ENCODE results near the gene SYNE2. TPM values are rescaled to one million over a fixed set of nuclear protein-coding genes. Genes with fewer than 3 reads are reported as not detected.
"Not testable (repeated sequence)": the region's sequence is repeated elsewhere in the genome, so short reads cannot be mapped to it uniquely, and the experiment has no call there.

Gene SYNE2
- total RNA-seq, 1 donor from 2014 or later: 518 TPM

DNA sequence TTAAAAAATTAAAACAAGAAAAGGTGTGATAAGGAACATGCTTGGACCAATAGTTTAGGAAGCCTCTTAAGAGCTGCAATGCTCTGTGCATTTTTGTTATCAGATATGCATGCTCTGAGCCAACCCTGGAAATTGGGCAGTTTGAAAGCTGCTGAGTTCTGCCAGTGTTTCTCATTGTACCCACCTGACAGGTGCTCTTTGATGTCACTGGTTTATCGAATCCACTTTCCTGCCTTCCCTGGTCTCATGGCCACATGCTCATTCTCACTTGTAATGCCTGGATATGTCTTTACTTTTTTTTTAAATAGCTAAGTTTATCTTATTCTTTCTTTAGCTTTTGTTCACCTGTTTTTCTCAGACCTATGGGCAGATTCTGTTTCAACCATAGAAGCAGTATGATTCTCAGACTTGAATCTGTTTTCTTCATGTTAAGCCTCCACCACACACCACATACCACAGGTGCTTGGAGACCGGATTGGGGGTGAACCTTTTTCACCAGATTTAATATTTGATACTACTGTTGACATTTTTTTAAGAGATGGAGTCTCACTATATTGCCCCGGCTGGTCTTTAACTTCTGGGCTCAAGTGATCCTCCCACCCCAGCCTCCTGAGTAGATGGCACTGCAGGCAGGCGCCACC is 350.7 kb downstream of the SYNE2 start:
- peaks cover 0 to 13% of the 10 kb centered on the region in 2 donors for H3K36me3 ChIP-seq
- H3K27ac ChIP-seq: no peak overlapping the region
- TF ChIP-seq, protein P1, sequence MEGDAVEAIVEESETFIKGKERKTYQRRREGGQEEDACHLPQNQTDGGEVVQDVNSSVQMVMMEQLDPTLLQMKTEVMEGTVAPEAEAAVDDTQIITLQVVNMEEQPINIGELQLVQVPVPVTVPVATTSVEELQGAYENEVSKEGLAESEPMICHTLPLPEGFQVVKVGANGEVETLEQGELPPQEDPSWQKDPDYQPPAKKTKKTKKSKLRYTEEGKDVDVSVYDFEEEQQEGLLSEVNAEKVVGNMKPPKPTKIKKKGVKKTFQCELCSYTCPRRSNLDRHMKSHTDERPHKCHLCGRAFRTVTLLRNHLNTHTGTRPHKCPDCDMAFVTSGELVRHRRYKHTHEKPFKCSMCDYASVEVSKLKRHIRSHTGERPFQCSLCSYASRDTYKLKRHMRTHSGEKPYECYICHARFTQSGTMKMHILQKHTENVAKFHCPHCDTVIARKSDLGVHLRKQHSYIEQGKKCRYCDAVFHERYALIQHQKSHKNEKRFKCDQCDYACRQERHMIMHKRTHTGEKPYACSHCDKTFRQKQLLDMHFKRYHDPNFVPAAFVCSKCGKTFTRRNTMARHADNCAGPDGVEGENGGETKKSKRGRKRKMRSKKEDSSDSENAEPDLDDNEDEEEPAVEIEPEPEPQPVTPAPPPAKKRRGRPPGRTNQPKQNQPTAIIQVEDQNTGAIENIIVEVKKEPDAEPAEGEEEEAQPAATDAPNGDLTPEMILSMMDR (IDR thresholded peaks at IDR 0.05): no peak
- no peaks in the 10 kb centered on the region for H3K27me3 ChIP-seq
- H3K4me3 ChIP-seq: no peak overlapping the region
- intact Hi-C loops (cut with DNase I): no loop called here
- H3K9me3 ChIP-seq: no peaks in the 10 kb centered on the region
- no peak for DNase-seq (ENCODE audit: low spot score in 2 of 2)
- no peaks in the 10 kb centered on the region for H3K4me1 ChIP-seq

DNA sequence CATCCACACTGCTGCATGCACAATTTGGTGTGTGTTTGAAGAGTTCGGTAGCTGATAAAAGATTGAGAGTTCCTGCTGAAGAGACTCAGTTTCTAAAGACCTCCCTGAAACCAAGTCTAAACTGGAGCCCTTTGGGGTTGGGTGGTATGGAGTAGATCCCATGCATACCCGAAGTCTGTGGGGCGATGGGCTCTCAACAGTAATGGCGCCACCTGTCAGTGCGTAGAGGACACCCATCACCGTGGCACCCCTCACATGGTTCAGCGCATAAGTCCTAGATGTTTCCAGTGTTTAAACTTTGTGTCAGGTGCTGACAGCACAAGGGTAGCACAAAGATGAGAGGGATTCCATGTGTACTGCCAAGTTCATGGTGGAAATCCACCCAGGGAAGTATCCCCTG is 355.5 kb downstream of the SYNE2 start:
- Histone ChIP-seq H3K9me3 (no peaks in the 10 kb centered on the region), H3K27me3 (no peaks in the 10 kb centered on the region), H3K4me3 (no peak overlapping the region), H3K27ac (no peak overlapping the region), H3K36me3 (peaks cover 36 to 58% of the 10 kb centered on the region in 2 donors), H3K4me1 (no peaks in the 10 kb centered on the region)
- DNase-seq (ENCODE audit: low spot score in 2 of 2): peak in 1 of 2 donors; percentile 19
- intact Hi-C loops (cut with DNase I): no loop called here
- TF ChIP-seq, protein P1 (IDR thresholded peaks at IDR 0.05): no peak

DNA sequence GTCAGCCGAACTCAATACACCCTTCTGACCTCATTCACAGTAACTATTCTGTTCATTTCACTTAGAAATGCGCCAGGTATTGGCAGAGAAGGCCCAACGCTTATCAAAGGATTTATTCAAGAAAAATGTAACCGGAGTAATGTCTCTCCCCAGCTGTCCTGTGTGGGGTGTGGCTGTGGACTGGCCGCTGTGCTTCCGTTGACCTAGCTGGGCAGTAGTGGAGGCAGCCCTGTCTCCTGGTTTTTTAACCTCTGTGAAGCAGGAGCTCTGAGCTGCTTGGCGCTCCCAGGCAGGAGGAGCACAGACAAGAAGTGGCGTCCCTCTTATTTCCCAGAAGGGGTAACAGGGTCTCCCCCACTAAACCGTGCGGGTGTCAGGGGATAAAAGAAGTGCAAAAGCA is 356.2 kb downstream of the SYNE2 start:
- H3K36me3 ChIP-seq: peaks cover 38 to 55% of the 10 kb centered on the region in 2 donors
- intact Hi-C loops (cut with DNase I): no loop called here
- TF ChIP-seq, protein P1 (IDR thresholded peaks at IDR 0.05): no peak
- peaks cover 0 to 4% of the 10 kb centered on the region in 2 donors for H3K4me1 ChIP-seq
- H3K27me3 ChIP-seq: no peaks in the 10 kb centered on the region
- no peak overlapping the region for H3K4me3 ChIP-seq
- no peaks in the 10 kb centered on the region for H3K9me3 ChIP-seq
- H3K27ac ChIP-seq: no peak overlapping the region
- DNase-seq (ENCODE audit: low spot score in 2 of 2): peak in 1 of 2 donors; percentile 33

DNA sequence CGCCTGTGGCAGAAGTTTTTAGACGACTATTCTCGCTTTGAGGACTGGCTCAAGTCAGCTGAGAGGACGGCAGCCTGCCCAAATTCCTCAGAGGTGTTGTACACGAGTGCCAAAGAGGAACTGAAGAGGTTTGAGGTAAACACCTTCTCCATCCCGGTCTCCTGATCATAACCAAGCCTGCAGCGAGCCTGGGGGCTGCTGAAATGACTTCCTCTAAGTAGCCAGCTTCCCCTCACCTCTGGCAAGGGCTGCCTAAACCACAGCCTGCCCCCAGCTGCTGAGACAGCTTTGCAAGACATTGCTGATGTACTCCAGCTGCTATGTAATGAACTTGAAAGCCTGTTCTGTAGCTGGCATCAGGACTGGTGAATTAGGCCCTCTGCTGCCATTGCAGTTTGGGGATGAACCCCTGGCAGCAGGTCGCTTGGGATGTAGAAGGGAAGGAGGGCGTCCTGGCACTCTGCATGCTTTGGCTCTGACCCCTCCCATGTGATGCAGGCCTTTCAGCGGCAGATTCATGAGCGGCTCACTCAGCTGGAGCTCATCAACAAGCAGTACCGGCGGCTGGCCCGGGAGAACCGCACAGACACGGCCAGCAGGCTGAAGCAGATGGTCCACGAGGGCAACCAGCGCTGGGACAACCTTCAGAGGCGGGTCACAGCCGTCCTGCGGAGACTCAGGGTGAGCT is 356.8 kb downstream of the SYNE2 start:
- no peak overlapping the region for H3K27ac ChIP-seq
- no peaks in the 10 kb centered on the region for H3K27me3 ChIP-seq
- TF ChIP-seq, protein P1 (IDR thresholded peaks at IDR 0.05): no peak
- DNase-seq (ENCODE audit: low spot score in 2 of 2): peak in 1 of 2 donors; percentile 50
- H3K4me1 ChIP-seq: peaks cover 0 to 5% of the 10 kb centered on the region in 2 donors
- intact Hi-C loops (cut with DNase I): no loop called here
- H3K9me3 ChIP-seq: no peaks in the 10 kb centered on the region
- H3K4me3 ChIP-seq: no peak overlapping the region
- H3K36me3 ChIP-seq: peaks cover 44 to 61% of the 10 kb centered on the region in 2 donors

DNA sequence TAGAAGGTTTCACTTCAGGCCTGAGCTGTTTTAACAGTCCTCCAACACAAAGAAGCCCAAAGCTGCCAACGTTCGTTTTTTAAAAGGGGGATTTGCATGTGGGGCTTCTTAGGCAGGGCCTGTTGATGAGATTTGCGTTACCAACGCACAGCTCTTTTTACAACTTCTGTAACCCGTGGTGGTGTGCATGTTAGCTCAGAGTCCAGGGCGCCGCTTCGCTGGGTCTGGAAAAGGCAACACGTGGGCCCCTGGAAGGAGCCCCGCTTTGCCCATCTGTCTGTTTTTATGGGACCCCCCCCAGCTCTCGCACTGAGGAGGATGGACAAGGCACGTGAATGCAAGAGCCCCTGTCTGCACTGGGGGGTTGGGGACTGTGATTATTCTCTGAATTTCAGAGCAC is 357.4 kb downstream of the SYNE2 start:
- DNase-seq (ENCODE audit: low spot score in 2 of 2): peak in 1 of 2 donors; percentile 33
- Histone ChIP-seq H3K4me3 (no peak overlapping the region), H3K27ac (no peak overlapping the region), H3K4me1 (peaks cover 0 to 5% of the 10 kb centered on the region in 2 donors), H3K9me3 (no peaks in the 10 kb centered on the region), H3K36me3 (peaks cover 49 to 67% of the 10 kb centered on the region in 2 donors), H3K27me3 (no peaks in the 10 kb centered on the region)
- TF ChIP-seq, protein P1 (IDR thresholded peaks at IDR 0.05): no peak
- intact Hi-C loops (cut with DNase I): no loop called here

DNA sequence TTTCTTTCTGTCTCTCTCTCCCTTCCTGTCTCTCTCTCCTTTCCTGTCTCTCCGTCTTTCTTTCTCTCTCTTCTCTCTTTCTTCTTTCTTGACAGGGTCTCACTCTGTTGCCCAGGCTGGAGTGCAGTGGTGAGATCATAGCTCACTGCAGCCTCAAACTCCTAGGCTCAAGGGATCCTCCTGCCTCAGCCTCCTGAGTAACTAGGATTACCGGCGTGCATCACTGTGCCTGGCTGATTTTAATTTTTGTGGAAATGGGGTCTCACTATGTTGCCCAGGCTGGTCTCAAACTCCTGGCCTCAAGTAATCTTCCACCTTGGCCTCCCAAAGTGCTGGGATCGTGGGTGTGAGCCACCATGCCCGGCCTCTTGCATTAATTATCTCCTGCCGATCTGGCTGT is 358.1 kb downstream of the SYNE2 start:
- H3K4me1 ChIP-seq; H3K4me3 ChIP-seq; intact Hi-C loops (cut with DNase I); H3K27ac ChIP-seq; H3K9me3 ChIP-seq; H3K27me3 ChIP-seq; DNase-seq (ENCODE audit: low spot score in 2 of 2): not testable (repeated sequence)
- H3K36me3 ChIP-seq: peaks cover 53 to 74% of the 10 kb centered on the region in 2 donors

Measured in ascending aorta (tissue), 2 donors.